ENCODE measurements around the gene FASTKD3. TPM values are rescaled to one million over a fixed set of nuclear protein-coding genes. Genes with fewer than 3 reads are reported as not detected.

The FASTKD3 gene
- total RNA-seq, 2 donors from 2014 or later, result 11.4 to 12.2 TPM

- intact Hi-C loops (cut with DNase I), result no loop called here
- TF ChIP-seq CTCF (IDR thresholded peaks at IDR 0.05), result no peak
- no peaks in the 10 kb centered on the region for H3K36me3 ChIP-seq
- no peaks in the 10 kb centered on the region for H3K27me3 ChIP-seq
- peaks cover 7% of the 10 kb centered on the region for H3K4me1 ChIP-seq
- no peak overlapping the region for H3K9ac ChIP-seq (ENCODE audit: low read depth in 2 of 2, low read length in 2 of 2)
- no peak overlapping the region for H3K27ac ChIP-seq
- no peaks in the 10 kb centered on the region for H3K9me3 ChIP-seq
- H3K4me3 ChIP-seq, result no peak overlapping the region
- DNase-seq, result no peak
These were observed 2.6 kb downstream of the FASTKD3 start for GRCh38 chr5:7866196-7866595.

GRCh38 chr5:7857926-7858632 is 10.8 kb downstream of the FASTKD3 start:
- intact Hi-C loops (cut with DNase I), result no loop called here
- Histone ChIP-seq H3K27me3 (no peaks in the 10 kb centered on the region), H3K9me3 (no peaks in the 10 kb centered on the region), H3K36me3 (no peaks in the 10 kb centered on the region), H3K4me1 (no peaks in the 10 kb centered on the region), H3K27ac (no peak overlapping the region), H3K9ac (ENCODE audit: low read depth in 2 of 2, low read length in 2 of 2) (no peak overlapping the region), H3K4me3 (no peak overlapping the region)
- TF ChIP-seq CTCF (IDR thresholded peaks at IDR 0.05), result no peak
- no peak for DNase-seq

- no peaks in the 10 kb centered on the region for H3K36me3 ChIP-seq
These were observed 11.5 kb downstream of the FASTKD3 start for GRCh38 chr5:7857361-7857760.

GRCh38 chr5:7856855-7857254 is 12.0 kb downstream of the FASTKD3 start:
- peak; percentile 35 for TF ChIP-seq CTCF (IDR thresholded peaks at IDR 0.05)
- DNase-seq, result no peak
- H3K4me3 ChIP-seq, result no peak overlapping the region
- H3K36me3 ChIP-seq, result no peaks in the 10 kb centered on the region
- intact Hi-C loops (cut with DNase I), result no loop called here
- H3K9ac ChIP-seq (ENCODE audit: low read depth in 2 of 2, low read length in 2 of 2), result no peak overlapping the region
- no peaks in the 10 kb centered on the region for H3K4me1 ChIP-seq
- H3K27ac ChIP-seq, result no peak overlapping the region
- H3K27me3 ChIP-seq, result no peaks in the 10 kb centered on the region
- no peaks in the 10 kb centered on the region for H3K9me3 ChIP-seq

More at GRCh38 chr5:7857361-7857760, 11.5 kb downstream of the FASTKD3 start:
- intact Hi-C loops (cut with DNase I), result no loop called here
- Histone ChIP-seq H3K9ac (ENCODE audit: low read depth in 2 of 2, low read length in 2 of 2) (no peak overlapping the region), H3K27me3 (no peaks in the 10 kb centered on the region), H3K4me1 (no peaks in the 10 kb centered on the region), H3K27ac (no peak overlapping the region), H3K4me3 (no peak overlapping the region), H3K9me3 (no peaks in the 10 kb centered on the region)
- no peak for TF ChIP-seq CTCF (IDR thresholded peaks at IDR 0.05)
- no peak for DNase-seq

- Histone ChIP-seq H3K27ac (no peak overlapping the region), H3K36me3 (no peaks in the 10 kb centered on the region), H3K9me3 (no peaks in the 10 kb centered on the region), H3K9ac (ENCODE audit: low read depth in 2 of 2, low read length in 2 of 2) (no peak overlapping the region), H3K4me3 (no peak overlapping the region), H3K4me1 (no peaks in the 10 kb centered on the region), H3K27me3 (peaks cover 6% of the 10 kb centered on the region)
- no peak for TF ChIP-seq CTCF (IDR thresholded peaks at IDR 0.05)
- no peak for DNase-seq
- intact Hi-C loops (cut with DNase I), result no loop called here
These were observed 13.2 kb downstream of the FASTKD3 start for GRCh38 chr5:7855611-7856010.

All from colonic mucosa (tissue), 4 donors.